ENCODE results near the gene HLA-DOB.

DNA sequence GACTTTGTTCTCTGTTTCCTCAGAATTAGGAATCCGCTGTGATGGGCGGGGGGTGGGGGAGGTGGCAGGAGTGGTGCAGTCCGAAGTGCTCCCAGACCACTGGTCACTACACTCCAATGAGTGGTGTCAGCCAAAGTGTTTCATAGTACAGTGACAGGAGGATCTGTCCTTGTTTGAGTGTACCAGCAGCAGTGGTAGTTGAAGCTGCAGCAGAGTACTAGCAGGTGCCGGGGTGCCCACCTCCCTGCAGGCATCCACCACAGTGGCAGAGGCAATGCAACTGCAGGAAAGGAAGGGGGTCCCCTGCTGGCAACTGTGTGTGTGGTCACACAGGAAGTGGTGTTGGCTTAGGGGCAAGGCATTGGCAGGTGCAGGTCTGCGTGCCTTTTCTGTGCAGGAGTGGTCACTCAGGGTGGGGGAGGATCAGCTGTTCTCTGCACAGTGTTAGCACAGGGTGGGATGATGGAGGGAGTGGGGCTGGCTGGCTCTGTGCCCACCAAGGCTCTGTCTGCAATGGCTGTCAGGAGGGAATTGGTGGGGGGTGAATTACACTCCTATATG lies 9.7 kb downstream of the HLA-DOB start:
- TF ChIP-seq FOXK2 (IDR thresholded peaks at IDR 0.05): no peak
- no peak for TF ChIP-seq L3MBTL2 (conservative IDR thresholded peaks at IDR 0.05)
- no peak for TF ChIP-seq ELF4 (IDR thresholded peaks at IDR 0.05)
- no peak for TF ChIP-seq CTBP1 (IDR thresholded peaks at IDR 0.05; ENCODE audit: borderline replicate concordance)
- TF ChIP-seq FOXA1 (IDR thresholded peaks at IDR 0.05): no peak
- no peak for TF ChIP-seq ARNT (IDR thresholded peaks at IDR 0.05)
- no peak for TF ChIP-seq BHLHE40 (IDR thresholded peaks at IDR 0.05; ENCODE audit: borderline replicate concordance)
- no peak for TF ChIP-seq SUZ12 (IDR thresholded peaks at IDR 0.05)
- TF ChIP-seq HDGF (IDR thresholded peaks at IDR 0.05; ENCODE audit: borderline replicate concordance): no peak
- no peak for TF ChIP-seq NFRKB (IDR thresholded peaks at IDR 0.05)
- TF ChIP-seq, protein P1, sequence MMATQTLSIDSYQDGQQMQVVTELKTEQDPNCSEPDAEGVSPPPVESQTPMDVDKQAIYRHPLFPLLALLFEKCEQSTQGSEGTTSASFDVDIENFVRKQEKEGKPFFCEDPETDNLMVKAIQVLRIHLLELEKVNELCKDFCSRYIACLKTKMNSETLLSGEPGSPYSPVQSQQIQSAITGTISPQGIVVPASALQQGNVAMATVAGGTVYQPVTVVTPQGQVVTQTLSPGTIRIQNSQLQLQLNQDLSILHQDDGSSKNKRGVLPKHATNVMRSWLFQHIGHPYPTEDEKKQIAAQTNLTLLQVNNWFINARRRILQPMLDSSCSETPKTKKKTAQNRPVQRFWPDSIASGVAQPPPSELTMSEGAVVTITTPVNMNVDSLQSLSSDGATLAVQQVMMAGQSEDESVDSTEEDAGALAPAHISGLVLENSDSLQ (IDR thresholded peaks at IDR 0.05): no peak
- TF ChIP-seq FOXM1 (IDR thresholded peaks at IDR 0.05; ENCODE audit: borderline replicate concordance): no peak
- no peak for TF ChIP-seq TARDBP (IDR thresholded peaks at IDR 0.05)
- TF ChIP-seq ZNF384 (IDR thresholded peaks at IDR 0.05): no peak

Data from HEK293T (cell line).